C4-2B (cell line): ENCODE results near the gene TANC1.

ENCODE experiments used
- ZFX ChIP-seq: fragments of 450-650 bp; IDR thresholded peaks from 2 replicates; pipeline ENCODE4 v1.6.1; 2017
- TF ChIP-seq, protein P1 (sequence below): fragments of 450-650 bp; conservative IDR thresholded peaks from 2 replicates; pipeline ENCODE4 v1.5.1; 2017; ENCODE audit warnings: mild to moderate bottlenecking

DNA sequence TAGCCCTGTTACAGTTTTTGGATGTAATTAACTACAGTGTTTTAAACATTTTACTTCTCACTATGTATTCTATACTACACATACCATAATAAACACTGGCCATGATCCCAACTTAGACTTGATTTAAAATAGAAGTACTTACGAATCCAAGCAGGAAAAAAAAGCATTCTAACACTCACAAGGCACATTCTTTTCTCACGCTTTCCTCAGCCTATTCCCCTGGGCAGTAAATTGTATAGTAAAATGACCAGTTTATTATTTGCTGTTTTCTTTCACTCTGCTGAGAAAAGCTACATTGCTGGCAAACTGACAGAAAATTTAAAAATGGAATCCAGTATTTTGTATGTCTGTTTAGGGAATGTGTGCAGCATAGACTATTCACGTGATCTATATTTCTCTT, 2.8 kb upstream of the TANC1 start:
- TF ChIP-seq, protein P1, sequence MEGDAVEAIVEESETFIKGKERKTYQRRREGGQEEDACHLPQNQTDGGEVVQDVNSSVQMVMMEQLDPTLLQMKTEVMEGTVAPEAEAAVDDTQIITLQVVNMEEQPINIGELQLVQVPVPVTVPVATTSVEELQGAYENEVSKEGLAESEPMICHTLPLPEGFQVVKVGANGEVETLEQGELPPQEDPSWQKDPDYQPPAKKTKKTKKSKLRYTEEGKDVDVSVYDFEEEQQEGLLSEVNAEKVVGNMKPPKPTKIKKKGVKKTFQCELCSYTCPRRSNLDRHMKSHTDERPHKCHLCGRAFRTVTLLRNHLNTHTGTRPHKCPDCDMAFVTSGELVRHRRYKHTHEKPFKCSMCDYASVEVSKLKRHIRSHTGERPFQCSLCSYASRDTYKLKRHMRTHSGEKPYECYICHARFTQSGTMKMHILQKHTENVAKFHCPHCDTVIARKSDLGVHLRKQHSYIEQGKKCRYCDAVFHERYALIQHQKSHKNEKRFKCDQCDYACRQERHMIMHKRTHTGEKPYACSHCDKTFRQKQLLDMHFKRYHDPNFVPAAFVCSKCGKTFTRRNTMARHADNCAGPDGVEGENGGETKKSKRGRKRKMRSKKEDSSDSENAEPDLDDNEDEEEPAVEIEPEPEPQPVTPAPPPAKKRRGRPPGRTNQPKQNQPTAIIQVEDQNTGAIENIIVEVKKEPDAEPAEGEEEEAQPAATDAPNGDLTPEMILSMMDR, result no peak
- no peak for TF ChIP-seq ZFX
